GM21786 (cell line): ENCODE results near the gene ARAP1.

Experiments used
- ATAC-seq: cut with Tn5 transposase; IDR thresholded peaks from one replicate; pipeline ENCODE4 v1.9.1; 2021; ENCODE audit not compliant: unreplicated experiment

Gene ARAP1

DNA sequence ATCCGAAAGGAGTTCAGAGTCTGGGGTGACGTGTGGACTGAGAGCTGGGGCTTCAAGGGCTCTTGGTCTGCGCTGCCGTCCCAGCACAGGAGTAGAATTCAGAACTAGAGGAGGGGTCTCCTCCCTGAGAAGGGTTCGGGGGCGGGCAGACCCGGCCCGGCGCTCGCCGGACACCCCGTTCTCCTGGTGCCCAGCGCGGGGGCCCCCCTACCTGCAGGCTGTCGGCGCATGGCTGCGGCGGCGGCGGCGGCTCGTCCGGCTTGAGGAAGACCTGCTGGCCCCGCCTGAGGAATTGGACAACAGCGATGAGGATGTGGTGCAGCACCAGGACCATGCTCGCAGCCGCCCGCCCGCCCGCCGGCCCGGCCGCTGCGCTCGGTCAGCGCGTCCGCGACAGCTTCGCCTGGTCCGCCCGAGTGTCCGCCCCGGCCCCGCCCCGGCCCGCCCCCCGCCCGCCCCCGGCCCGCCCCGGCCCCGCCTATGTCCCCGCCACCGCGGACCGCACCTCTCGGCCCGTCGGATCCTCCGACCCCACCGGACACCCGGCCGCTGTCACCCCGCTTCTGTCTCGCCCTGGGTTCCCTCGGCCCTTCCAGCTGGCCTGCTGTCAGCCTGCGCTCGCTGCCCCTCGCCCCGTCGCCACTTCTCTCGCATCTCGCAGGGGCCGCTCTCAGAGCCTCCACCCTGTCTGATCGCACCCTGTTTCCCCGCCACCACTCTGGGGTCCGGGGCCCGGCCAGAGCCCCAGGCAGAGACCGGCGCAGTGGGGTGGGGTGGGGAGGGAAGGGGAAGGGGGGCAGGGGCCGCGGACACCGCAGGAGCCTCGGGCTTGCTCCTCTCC, 109.9 kb downstream of the ARAP1 start:
- no peak for ATAC-seq

DNA sequence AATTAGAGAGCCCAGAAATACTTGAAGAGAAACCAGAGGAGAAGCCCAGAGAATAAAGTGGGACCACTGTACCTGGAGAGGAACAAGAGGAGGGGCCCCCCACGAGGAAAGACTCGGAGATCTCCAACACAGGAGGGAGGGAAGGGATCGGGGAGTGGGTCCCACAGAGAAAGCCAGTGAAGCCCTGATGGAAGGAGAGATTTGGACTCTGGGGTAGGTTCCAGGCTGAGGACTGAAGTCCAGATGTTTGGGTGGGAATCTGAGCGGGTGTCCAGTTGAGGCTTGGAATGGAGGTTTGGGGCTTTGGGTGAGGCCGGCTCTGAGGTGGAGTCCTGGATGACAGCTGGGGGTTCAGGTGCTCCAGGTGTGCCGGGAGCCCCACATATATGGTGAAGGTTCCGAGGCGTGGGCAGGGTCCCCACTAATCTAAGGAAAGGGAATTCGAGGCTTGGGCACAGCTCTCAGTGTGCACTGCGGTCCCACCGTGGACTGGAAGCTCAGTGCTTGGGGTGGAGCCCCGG, 110.6 kb downstream of the ARAP1 start:
- no peak for ATAC-seq

GRCh38 chr11:72639502-72640375, 112.5 kb downstream of the ARAP1 start:
- ATAC-seq, result no peak

DNA sequence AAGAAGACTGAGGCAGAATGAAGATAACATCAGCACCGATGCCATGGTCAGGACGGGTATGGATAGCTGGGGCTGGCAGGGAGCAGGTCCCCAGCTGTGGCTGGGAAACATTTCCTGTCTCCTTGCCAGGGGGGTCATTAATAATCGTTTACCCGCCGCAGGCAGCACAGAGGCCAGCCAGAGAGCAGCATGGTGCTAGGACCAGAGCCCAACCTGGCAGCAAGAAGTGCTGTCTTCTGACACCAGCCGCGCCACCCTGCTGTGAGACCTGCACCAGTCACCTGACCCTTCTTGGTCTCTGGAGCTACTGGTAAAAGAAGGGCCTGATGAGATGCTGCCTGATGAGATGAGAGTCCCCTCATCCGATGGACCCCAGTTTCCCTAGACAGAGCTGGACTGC, 114.3 kb downstream of the ARAP1 start:
- no peak for ATAC-seq

DNA sequence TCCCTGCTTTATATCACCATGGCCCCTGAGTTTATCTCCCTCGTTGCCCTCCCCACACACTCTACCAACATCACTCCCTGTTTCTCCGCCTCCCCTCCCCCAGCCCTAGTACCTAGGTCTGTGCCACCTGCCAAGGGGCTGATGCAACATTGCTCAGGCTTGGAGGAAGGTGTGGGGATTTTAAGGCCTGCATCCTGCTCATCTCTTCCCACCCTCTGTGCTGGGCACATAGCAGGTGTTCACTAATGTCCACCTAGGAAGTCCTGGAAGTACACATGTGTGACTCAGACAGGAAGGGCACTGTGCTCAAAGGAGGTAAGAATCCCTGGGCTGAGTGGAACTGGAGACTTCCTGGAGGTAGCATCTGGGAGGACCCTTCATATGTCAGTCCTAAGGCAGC, 115.0 kb downstream of the ARAP1 start:
- no peak for ATAC-seq

DNA sequence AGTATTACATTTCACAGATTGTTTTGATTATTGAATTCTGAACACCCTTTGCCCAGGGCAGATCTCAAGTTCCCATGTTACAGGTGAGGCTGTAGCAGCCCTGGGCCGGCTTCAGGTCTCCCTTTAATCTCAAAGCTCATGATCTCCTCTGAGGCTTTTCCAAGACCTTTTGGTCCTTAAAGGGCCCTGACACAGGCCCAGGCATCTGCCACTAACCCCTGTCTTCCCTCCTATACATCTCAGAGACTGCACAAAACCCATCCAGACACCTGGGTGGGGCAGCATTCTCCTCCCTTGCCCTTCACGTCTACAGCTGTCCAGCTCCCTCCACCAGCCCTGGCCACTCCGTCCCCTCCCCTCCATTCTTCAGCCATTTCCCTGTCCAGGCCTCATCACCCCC, 115.8 kb downstream of the ARAP1 start:
- no peak for ATAC-seq

- ATAC-seq, result no peak
Measured at GRCh38 chr11:72635933-72636332, 116.3 kb downstream of the ARAP1 start.

DNA sequence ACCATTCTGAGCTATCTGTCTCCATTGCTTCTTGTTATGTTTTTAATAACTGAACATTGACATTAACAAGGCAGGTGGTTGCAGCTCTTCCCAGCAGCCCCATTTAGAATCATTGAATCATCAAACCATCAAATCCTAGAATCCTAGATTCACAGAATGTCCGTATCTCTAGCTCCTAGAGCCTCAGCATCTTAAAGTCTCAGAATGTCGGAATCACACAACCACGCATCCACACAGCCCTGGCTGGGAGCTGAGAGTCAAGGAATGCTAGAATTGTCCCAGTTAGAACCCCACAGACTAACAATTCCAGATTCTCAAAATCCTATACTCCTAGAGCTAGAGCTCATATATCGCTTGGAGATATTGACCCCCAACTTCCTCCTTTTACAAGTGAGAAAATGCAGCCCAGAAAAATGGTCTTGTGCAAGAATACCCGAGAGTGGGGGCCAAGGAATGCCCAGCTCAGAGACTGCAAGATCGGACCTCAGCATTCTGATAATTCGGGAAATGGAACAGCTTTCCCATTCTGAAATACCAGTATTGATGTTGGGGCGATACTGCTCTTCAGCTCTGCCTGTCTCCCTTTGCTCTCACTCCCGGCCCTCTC, 116.8 kb downstream of the ARAP1 start:
- ATAC-seq, result no peak
